ENCODE results near the gene LBH. TPM values are rescaled to one million over a fixed set of nuclear protein-coding genes. Genes with fewer than 3 reads are reported as not detected.

Gene LBH
- total and polyA plus RNA-seq, 2 experiments from 2014 or later, result 54.1 to 75.9 TPM

DNA sequence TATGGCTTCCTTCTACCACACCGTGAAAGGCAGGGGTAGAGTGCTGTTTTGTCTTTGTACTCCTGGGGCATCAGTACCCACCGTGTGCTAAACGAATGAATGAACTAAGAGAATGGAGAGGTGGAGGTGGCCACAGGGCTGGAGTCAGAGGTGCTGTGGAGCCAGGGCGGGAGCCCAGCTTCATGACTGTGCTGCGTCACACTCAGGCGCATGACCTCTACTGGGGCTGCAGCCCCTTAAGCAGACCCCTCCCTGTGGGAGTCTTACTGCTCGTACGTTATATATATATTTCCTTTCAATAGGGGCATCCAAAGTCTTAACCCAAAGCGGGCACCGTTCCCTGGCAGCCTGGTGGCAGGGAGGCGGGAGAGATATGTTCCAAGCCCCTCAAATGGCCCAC lies 18.0 kb upstream of the LBH start:
- no peaks in the 10 kb centered on the region for H3K79me2 ChIP-seq
- H3K4me3 ChIP-seq, result no peak overlapping the region
- no peak overlapping the region for H2AFZ ChIP-seq
- H4K20me1 ChIP-seq (ENCODE audit: insufficient read depth, poor library complexity, severe bottlenecking), result no peaks in the 10 kb centered on the region
- no peaks in the 10 kb centered on the region for H3K36me3 ChIP-seq (replicated peaks; ENCODE audit: insufficient read depth, low read depth)
- no peaks in the 10 kb centered on the region for H3K9me2 ChIP-seq (replicated peaks; ENCODE audit: insufficient read depth)
- H3K9me3 ChIP-seq (ENCODE audit: low read depth), result no peaks in the 10 kb centered on the region
- 88% methylated on average over 11 of the region's 11 CpGs for WGBS (ENCODE audit: low lambda C conversion rate, missing lambda C conversion rate)
- DNase-seq (ENCODE audit: low spot score), result no peak
- H3K27ac ChIP-seq, result no peak overlapping the region
- no peak for TF ChIP-seq EZH2 (IDR thresholded peaks at IDR 0.05; ENCODE audit: borderline replicate concordance)
- TF ChIP-seq EZH2phosphoT487 (IDR thresholded peaks at IDR 0.05; ENCODE audit: low read depth, severe bottlenecking, unreplicated experiment), result no peak
- TF ChIP-seq, protein P1, sequence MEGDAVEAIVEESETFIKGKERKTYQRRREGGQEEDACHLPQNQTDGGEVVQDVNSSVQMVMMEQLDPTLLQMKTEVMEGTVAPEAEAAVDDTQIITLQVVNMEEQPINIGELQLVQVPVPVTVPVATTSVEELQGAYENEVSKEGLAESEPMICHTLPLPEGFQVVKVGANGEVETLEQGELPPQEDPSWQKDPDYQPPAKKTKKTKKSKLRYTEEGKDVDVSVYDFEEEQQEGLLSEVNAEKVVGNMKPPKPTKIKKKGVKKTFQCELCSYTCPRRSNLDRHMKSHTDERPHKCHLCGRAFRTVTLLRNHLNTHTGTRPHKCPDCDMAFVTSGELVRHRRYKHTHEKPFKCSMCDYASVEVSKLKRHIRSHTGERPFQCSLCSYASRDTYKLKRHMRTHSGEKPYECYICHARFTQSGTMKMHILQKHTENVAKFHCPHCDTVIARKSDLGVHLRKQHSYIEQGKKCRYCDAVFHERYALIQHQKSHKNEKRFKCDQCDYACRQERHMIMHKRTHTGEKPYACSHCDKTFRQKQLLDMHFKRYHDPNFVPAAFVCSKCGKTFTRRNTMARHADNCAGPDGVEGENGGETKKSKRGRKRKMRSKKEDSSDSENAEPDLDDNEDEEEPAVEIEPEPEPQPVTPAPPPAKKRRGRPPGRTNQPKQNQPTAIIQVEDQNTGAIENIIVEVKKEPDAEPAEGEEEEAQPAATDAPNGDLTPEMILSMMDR (IDR thresholded peaks at IDR 0.05; ENCODE audit: poor library complexity), result no peak
- no peak overlapping the region for H3K4me2 ChIP-seq
- H3K27me3 ChIP-seq, result no peaks in the 10 kb centered on the region
- H3K4me1 ChIP-seq (ENCODE audit: insufficient read depth), result peaks cover 12% of the 10 kb centered on the region

DNA sequence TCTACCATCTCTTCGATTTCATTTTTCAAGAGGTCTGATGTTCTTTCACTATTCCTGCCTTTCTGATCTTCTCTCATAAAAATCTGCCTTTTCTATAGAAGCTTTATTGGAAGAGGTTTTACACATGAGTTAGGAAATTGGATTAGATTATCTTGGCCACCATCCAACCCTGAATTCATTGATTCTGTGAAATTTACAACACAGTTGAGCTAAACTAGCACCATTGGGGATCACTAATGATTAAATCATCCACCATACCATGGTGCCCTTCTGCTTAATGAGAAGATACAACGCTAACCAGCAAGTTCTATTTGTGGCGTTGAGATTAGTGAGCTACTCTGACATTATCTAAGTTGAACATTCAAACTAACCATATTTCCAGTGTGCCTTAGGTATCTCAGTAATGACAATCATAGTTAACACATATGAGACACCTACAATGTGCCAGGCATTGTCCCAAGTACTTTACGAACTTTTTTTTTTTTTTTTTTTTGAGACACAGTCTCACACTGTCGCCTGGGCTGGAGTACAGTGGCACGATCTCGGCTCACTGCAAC lies 17.3 kb upstream of the LBH start:
- no peaks in the 10 kb centered on the region for H3K79me2 ChIP-seq
- WGBS (ENCODE audit: low lambda C conversion rate, missing lambda C conversion rate), result 96% methylated on average over 7 of the region's 7 CpGs
- no peak overlapping the region for H3K4me3 ChIP-seq
- H2AFZ ChIP-seq, result no peak overlapping the region
- H4K20me1 ChIP-seq (ENCODE audit: insufficient read depth, poor library complexity, severe bottlenecking), result no peaks in the 10 kb centered on the region
- H3K4me1 ChIP-seq (ENCODE audit: insufficient read depth), result peaks cover 12% of the 10 kb centered on the region
- no peaks in the 10 kb centered on the region for H3K9me3 ChIP-seq (ENCODE audit: low read depth)
- no peak for DNase-seq (ENCODE audit: low spot score)
- H3K27me3 ChIP-seq, result no peaks in the 10 kb centered on the region
- TF ChIP-seq EZH2phosphoT487 (IDR thresholded peaks at IDR 0.05; ENCODE audit: low read depth, severe bottlenecking, unreplicated experiment), result no peak
- TF ChIP-seq, protein P1 (IDR thresholded peaks at IDR 0.05; ENCODE audit: poor library complexity), result no peak
- no peak overlapping the region for H3K27ac ChIP-seq
- H3K36me3 ChIP-seq (replicated peaks; ENCODE audit: insufficient read depth, low read depth), result no peaks in the 10 kb centered on the region
- no peaks in the 10 kb centered on the region for H3K9me2 ChIP-seq (replicated peaks; ENCODE audit: insufficient read depth)
- no peak overlapping the region for H3K4me2 ChIP-seq

DNA sequence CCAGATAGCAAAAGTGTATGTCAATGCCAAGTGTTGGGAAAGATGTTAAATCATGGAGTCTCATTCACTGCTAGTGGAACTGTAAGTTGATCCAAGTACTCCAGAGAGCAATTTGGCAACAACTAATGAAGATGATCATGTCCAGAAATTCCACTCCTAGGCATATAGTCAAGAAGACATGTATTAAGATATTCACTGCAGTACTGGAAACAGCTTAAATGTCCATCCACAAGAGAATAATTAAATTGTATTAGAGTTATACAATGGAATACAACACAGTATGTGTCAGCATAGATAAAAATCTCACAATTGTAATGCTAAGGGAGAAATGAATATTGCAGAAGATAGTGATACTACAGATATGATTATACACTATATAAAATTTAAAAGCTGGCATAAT lies 15.2 kb upstream of the LBH start:
- Histone ChIP-seq H3K4me3 (no peak overlapping the region), H3K4me2 (no peak overlapping the region), H4K20me1 (ENCODE audit: insufficient read depth, poor library complexity, severe bottlenecking) (no peaks in the 10 kb centered on the region), H3K9me2 (replicated peaks; ENCODE audit: insufficient read depth) (no peaks in the 10 kb centered on the region), H3K9me3 (ENCODE audit: low read depth) (no peaks in the 10 kb centered on the region), H3K36me3 (replicated peaks; ENCODE audit: insufficient read depth, low read depth) (no peaks in the 10 kb centered on the region), H3K27ac (peak overlapping the region; percentile 91), H3K27me3 (no peaks in the 10 kb centered on the region), H3K79me2 (no peaks in the 10 kb centered on the region), H2AFZ (no peak overlapping the region), H3K4me1 (ENCODE audit: insufficient read depth) (peaks cover 12% of the 10 kb centered on the region)
- no peak for TF ChIP-seq EZH2phosphoT487 (IDR thresholded peaks at IDR 0.05; ENCODE audit: low read depth, severe bottlenecking, unreplicated experiment)
- TF ChIP-seq, protein P1 (IDR thresholded peaks at IDR 0.05; ENCODE audit: poor library complexity), result no peak
- TF ChIP-seq EZH2 (IDR thresholded peaks at IDR 0.05; ENCODE audit: borderline replicate concordance), result no peak
- DNase-seq (ENCODE audit: low spot score), result no peak
